ENCODE data around the gene TMCO6.

DNA sequence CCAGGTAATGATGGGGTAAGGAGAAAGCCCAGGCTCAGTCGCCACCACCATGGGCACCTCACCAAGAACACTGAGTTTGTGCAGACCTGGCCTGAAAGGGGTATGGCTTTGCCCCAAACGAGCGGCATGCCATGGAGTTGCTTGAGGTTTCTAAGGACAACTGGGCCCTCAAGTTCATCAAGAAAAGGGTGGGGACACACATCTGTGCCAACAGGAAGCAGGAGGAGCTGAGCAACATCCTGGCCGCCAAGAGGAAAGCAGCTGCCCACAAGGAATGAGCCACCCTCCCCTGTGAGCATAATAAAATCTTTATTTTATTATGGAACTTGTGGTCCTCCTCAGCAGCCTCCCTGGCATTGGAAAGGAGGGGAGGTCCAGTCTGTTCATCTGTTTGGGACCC lies 30.1 kb upstream of the TMCO6 start:
- TF ChIP-seq POLR2A (IDR thresholded peaks at IDR 0.05): no peak
- TF ChIP-seq, protein P1, sequence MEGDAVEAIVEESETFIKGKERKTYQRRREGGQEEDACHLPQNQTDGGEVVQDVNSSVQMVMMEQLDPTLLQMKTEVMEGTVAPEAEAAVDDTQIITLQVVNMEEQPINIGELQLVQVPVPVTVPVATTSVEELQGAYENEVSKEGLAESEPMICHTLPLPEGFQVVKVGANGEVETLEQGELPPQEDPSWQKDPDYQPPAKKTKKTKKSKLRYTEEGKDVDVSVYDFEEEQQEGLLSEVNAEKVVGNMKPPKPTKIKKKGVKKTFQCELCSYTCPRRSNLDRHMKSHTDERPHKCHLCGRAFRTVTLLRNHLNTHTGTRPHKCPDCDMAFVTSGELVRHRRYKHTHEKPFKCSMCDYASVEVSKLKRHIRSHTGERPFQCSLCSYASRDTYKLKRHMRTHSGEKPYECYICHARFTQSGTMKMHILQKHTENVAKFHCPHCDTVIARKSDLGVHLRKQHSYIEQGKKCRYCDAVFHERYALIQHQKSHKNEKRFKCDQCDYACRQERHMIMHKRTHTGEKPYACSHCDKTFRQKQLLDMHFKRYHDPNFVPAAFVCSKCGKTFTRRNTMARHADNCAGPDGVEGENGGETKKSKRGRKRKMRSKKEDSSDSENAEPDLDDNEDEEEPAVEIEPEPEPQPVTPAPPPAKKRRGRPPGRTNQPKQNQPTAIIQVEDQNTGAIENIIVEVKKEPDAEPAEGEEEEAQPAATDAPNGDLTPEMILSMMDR (IDR thresholded peaks at IDR 0.05): no peak

Data from lower leg skin (tissue), 3 donors.